Calu3 (cell line): ENCODE results near the gene ARHGEF7. TPM values are rescaled to one million over a fixed set of nuclear protein-coding genes. Genes with fewer than 3 reads are reported as not detected.

Experiments used
- BruUV-seq: library from RNA; stranded (reverse); fragments of 400-500 nt; replicated peaks from 2 replicates; lab custom pipeline; 2021; lab: Mats Ljungman, UMichigan
- CTCF ChIA-PET: fragments of 300-600 bp; sonication (Branson Sonifier 250); formaldehyde crosslinking; loops from one replicate; lab custom pipeline; 2022; ENCODE audit warnings: antibody characterized with exemption; lab: Charles Lee
- DNase-seq: peaks from one replicate; pipeline ENCODE4 v3.0.0; 2022
- H3K27ac Mint-ChIP-seq: one replicate; pipeline ENCODE4 v1.8.0; 2022; ENCODE audit warnings: mixed read lengths; ENCODE audit not compliant: unreplicated experiment
- H3K27me3 Mint-ChIP-seq: one replicate; pipeline ENCODE4 v1.8.0; 2022; ENCODE audit warnings: mixed read lengths; ENCODE audit not compliant: unreplicated experiment
- H3K36me3 Mint-ChIP-seq: one replicate; pipeline ENCODE4 v1.8.0; 2022; ENCODE audit warnings: mild to moderate bottlenecking, moderate library complexity, mixed read lengths; ENCODE audit not compliant: insufficient read depth, unreplicated experiment
- H3K4me1 Mint-ChIP-seq: one replicate; pipeline ENCODE4 v1.8.0; 2022; ENCODE audit warnings: mild to moderate bottlenecking, low read depth, mixed read lengths; ENCODE audit not compliant: unreplicated experiment
- H3K4me3 Mint-ChIP-seq: one replicate; pipeline ENCODE4 v1.8.0; 2022; ENCODE audit warnings: mild to moderate bottlenecking, low read depth, moderate library complexity, mixed read lengths; ENCODE audit not compliant: unreplicated experiment
- H3K9me3 Mint-ChIP-seq: one replicate; pipeline ENCODE4 v1.8.0; 2022; ENCODE audit warnings: low read depth, mixed read lengths; ENCODE audit not compliant: unreplicated experiment
- CTCF ChIP-seq: fragments of 200-600 bp; IDR thresholded peaks from one replicate; pipeline ENCODE4 v1.8.0; 2022; ENCODE audit warnings: antibody characterized with exemption; ENCODE audit not compliant: unreplicated experiment
- intact Hi-C: fragments of 100-400 bp; cut with micrococcal nuclease; formaldehyde crosslinking; loops from one replicate; pipeline ENCODE4 v1.10.0; 2022; ENCODE audit not compliant: unreplicated experiment
- total RNA-seq: library from RNA; stranded (reverse); gene quantifications from 2 replicates; pipeline ENCODE4 v1.2.3, GENCODE V29; 2022

ARHGEF7 gene
- total RNA-seq, 1 experiment from 2014 or later = 17.7 TPM

- H3K27ac Mint-ChIP-seq = no peak overlapping the region
- no TSS peak for BruUV-seq
- H3K27me3 Mint-ChIP-seq = no peaks in the 10 kb centered on the region
- no peak overlapping the region for H3K4me3 Mint-ChIP-seq
- H3K4me1 Mint-ChIP-seq = no peaks in the 10 kb centered on the region
- no peaks in the 10 kb centered on the region for H3K36me3 Mint-ChIP-seq
- TF ChIP-seq CTCF = no peak
- DNase-seq = no peak
- CTCF ChIA-PET = no interaction called here
- H3K9me3 Mint-ChIP-seq = no peaks in the 10 kb centered on the region
- intact Hi-C loops = no loop called here
These were observed 88.8 kb downstream of the ARHGEF7 start for GRCh38 chr13:111203736-111204389.

GRCh38 chr13:111204438-111205177 is 89.5 kb downstream of the ARHGEF7 start:
- Mint-ChIP-seq H3K4me3 (no peak overlapping the region), H3K36me3 (no peaks in the 10 kb centered on the region), H3K9me3 (no peaks in the 10 kb centered on the region), H3K27ac (no peak overlapping the region), H3K4me1 (no peaks in the 10 kb centered on the region), H3K27me3 (no peaks in the 10 kb centered on the region)
- no TSS peak for BruUV-seq
- no peak for DNase-seq
- CTCF ChIA-PET = no interaction called here
- intact Hi-C loops = no loop called here
- no peak for TF ChIP-seq CTCF

DNA sequence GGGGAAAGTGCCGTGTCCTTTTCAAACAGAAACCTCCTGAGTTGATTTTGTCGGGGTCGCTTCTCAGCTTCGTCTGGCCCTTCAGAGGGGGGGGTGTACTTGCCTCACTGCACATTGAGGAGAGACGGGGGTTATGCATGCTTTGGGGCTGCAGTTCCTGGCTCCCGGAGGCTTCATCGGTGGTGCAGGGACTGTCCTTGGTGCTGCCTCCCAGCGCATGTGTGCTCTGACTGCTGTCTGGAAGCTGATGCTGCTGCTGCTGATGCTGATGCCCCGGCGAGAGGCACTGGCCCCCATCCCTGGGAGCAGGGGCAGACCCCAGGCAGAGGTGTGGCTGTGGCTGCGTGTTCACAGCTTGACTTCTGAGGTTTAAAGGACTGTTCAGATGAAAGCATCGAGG is 91.0 kb downstream of the ARHGEF7 start:
- BruUV-seq = no TSS peak
- CTCF ChIA-PET = no interaction called here
- no peaks in the 10 kb centered on the region for H3K9me3 Mint-ChIP-seq
- no peak for TF ChIP-seq CTCF
- H3K27me3 Mint-ChIP-seq = no peaks in the 10 kb centered on the region
- H3K27ac Mint-ChIP-seq = no peak overlapping the region
- intact Hi-C loops = no loop called here
- H3K36me3 Mint-ChIP-seq = no peaks in the 10 kb centered on the region
- DNase-seq = no peak
- peaks cover 8% of the 10 kb centered on the region for H3K4me1 Mint-ChIP-seq
- no peak overlapping the region for H3K4me3 Mint-ChIP-seq

DNA sequence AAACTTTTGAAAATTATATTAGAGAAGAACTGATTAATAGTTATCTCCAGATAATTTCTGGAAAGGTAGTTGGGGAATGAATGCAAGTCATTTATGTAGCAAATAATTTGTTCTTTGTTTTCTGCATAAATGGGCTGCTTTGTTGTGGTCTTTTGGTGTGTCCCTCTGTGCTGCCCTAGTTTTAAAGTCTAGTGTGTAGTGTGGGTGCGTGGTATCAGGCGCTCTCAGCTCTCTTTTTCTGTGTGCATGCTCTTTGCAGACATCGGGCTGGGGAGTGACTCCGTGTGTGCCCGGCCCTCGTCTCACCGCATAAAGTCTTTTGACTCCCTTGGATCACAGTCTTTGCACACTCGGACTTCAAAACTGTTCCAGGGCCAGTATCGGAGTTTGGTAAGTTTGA is 94.5 kb downstream of the ARHGEF7 start:
- H3K4me1 Mint-ChIP-seq = peaks cover 8% of the 10 kb centered on the region
- no peak overlapping the region for H3K27ac Mint-ChIP-seq
- TF ChIP-seq CTCF = no peak
- no peak overlapping the region for H3K4me3 Mint-ChIP-seq
- no TSS peak for BruUV-seq
- no peaks in the 10 kb centered on the region for H3K36me3 Mint-ChIP-seq
- H3K9me3 Mint-ChIP-seq = no peaks in the 10 kb centered on the region
- no peaks in the 10 kb centered on the region for H3K27me3 Mint-ChIP-seq
- CTCF ChIA-PET = no interaction called here
- intact Hi-C loops = no loop called here
- no peak for DNase-seq
